Type B pancreatic cell (in vitro differentiated cells): ENCODE data around the gene WDR3. TPM values are rescaled to one million over a fixed set of nuclear protein-coding genes. Genes with fewer than 3 reads are reported as not detected.

Experiments
- DNase-seq: peaks from one replicate; pipeline ENCODE4 v3.0.0; 2021; ENCODE audit warnings: mixed read lengths; ENCODE audit not compliant: unreplicated experiment; ENCODE audit errors: extremely low spot score
- H3K27ac Mint-ChIP-seq: 2 replicates; pipeline ENCODE4 v1.8.0; 2021; ENCODE audit warnings: mild to moderate bottlenecking, mixed read lengths
- H3K27me3 Mint-ChIP-seq: 2 replicates; pipeline ENCODE4 v1.8.0; 2021; ENCODE audit warnings: mixed read lengths
- H3K36me3 Mint-ChIP-seq: 2 replicates; pipeline ENCODE4 v1.8.0; 2021; ENCODE audit warnings: mixed read lengths
- H3K4me1 Mint-ChIP-seq: one replicate; pipeline ENCODE4 v1.8.0; 2021; ENCODE audit warnings: mixed read lengths; ENCODE audit not compliant: unreplicated experiment
- H3K4me3 Mint-ChIP-seq: 2 replicates; pipeline ENCODE4 v1.8.0; 2021; ENCODE audit warnings: mild to moderate bottlenecking, mixed read lengths
- H3K9me3 Mint-ChIP-seq: 2 replicates; pipeline ENCODE4 v1.8.0; 2021; ENCODE audit warnings: mixed read lengths
- CTCF ChIP-seq: fragments of 200-600 bp; sonication (generic); conservative IDR thresholded peaks from 2 replicates; pipeline ENCODE4 v1.5.0; 2021; ENCODE audit warnings: antibody characterized with exemption, mild to moderate bottlenecking
- total RNA-seq: library from RNA; stranded (reverse); gene quantifications from 2 replicates; pipeline ENCODE4 v1.2.1, GENCODE V29; 2021; ENCODE audit warnings: low replicate concordance

WDR3 gene
- total RNA-seq, 1 donor from 2014 or later, result 36.9 TPM

- Mint-ChIP-seq H3K27ac (no peak overlapping the region), H3K9me3 (no peaks in the 10 kb centered on the region), H3K4me3 (no peak overlapping the region), H3K27me3 (no peaks in the 10 kb centered on the region), H3K36me3 (no peaks in the 10 kb centered on the region), H3K4me1 (peaks cover 11% of the 10 kb centered on the region)
- no peak for TF ChIP-seq CTCF
- DNase-seq, result no peak
Measured at GRCh38 chr1:118013336-118013735, 83.8 kb downstream of the WDR3 start.

GRCh38 chr1:118013938-118014337 is 84.4 kb downstream of the WDR3 start:
- H3K36me3 Mint-ChIP-seq, result no peaks in the 10 kb centered on the region
- H3K27ac Mint-ChIP-seq, result no peak overlapping the region
- no peak for TF ChIP-seq CTCF

More at GRCh38 chr1:118013938-118014337, 84.4 kb downstream of the WDR3 start:
- no peaks in the 10 kb centered on the region for H3K27me3 Mint-ChIP-seq
- H3K9me3 Mint-ChIP-seq, result no peaks in the 10 kb centered on the region
- H3K4me1 Mint-ChIP-seq, result peaks cover 11% of the 10 kb centered on the region
- no peak for DNase-seq
- H3K4me3 Mint-ChIP-seq, result no peak overlapping the region

Other genes with a start within 250 kb of the WDR3 start
- gene GDAP2, start 118 bp upstream of the WDR3 start, total RNA-seq, result 20.4 and 25.9 TPM in 2 replicates